ENCODE measurements around the gene HOXA10.

The HOXA10 gene

GRCh38 chr7:27179503-27180430 is 5.6 kb upstream of the HOXA10 start:
- DNase-seq (ENCODE audit: low read depth): peak; percentile 27

- no peak for DNase-seq (ENCODE audit: low read depth)
These were observed 4.9 kb upstream of the HOXA10 start for GRCh38 chr7:27179030-27179429.

GRCh38 chr7:27178366-27178765 is 4.2 kb upstream of the HOXA10 start:
- DNase-seq (ENCODE audit: low read depth): no peak

- DNase-seq (ENCODE audit: low read depth): no peak
These were observed 3.7 kb upstream of the HOXA10 start for GRCh38 chr7:27177795-27178320.

GRCh38 chr7:27176962-27177794 is 3.1 kb upstream of the HOXA10 start:
- no peak for DNase-seq (ENCODE audit: low read depth)

GRCh38 chr7:27176524-27176845 is 2.4 kb upstream of the HOXA10 start:
- DNase-seq (ENCODE audit: low read depth): no peak

GRCh38 chr7:27175626-27176523 is 1.8 kb upstream of the HOXA10 start:
- no peak for DNase-seq (ENCODE audit: low read depth)

- DNase-seq (ENCODE audit: low read depth): no peak
These were observed 930 bp upstream of the HOXA10 start for GRCh38 chr7:27174874-27175625.

GRCh38 chr7:27173511-27173955 is 587 bp downstream of the HOXA10 start:
- DNase-seq (ENCODE audit: low read depth): no peak

- no peak for DNase-seq (ENCODE audit: low read depth)
These were observed 1.2 kb downstream of the HOXA10 start for GRCh38 chr7:27172823-27173510.

GRCh38 chr7:27172315-27172774 is 1.8 kb downstream of the HOXA10 start:
- no peak for DNase-seq (ENCODE audit: low read depth)

- DNase-seq (ENCODE audit: low read depth): no peak
These were observed 2.3 kb downstream of the HOXA10 start for GRCh38 chr7:27171637-27172314.

GRCh38 chr7:27171325-27171636 is 2.8 kb downstream of the HOXA10 start:
- no peak for DNase-seq (ENCODE audit: low read depth)

GRCh38 chr7:27170426-27171324 is 3.4 kb downstream of the HOXA10 start:
- no peak for DNase-seq (ENCODE audit: low read depth)

- no peak for DNase-seq (ENCODE audit: low read depth)
These were observed 4.3 kb downstream of the HOXA10 start for GRCh38 chr7:27169658-27170425.

GRCh38 chr7:27168265-27168947 is 5.7 kb downstream of the HOXA10 start:
- no peak for DNase-seq (ENCODE audit: low read depth)

GRCh38 chr7:27167916-27168264 is 6.2 kb downstream of the HOXA10 start:
- no peak for DNase-seq (ENCODE audit: low read depth)
